Suprapubic skin (tissue), 3 donors: ENCODE measurements around the gene CCDC85A.

Source experiments
- POLR2A ChIP-seq, 2 donors: fragments of 450-650 bp; IDR thresholded peaks; one replicate each; pipeline ENCODE4 v1.6.1; 2017; ENCODE audit warnings: antibody characterized with exemption in 2 of 2, mild to moderate bottlenecking in 2 of 2, moderate library complexity in 2 of 2
- TF ChIP-seq, protein P1 (sequence below), 2 donors: fragments of 200-600 bp in 1 of 2; fragments of 450-650 bp in 1 of 2; sonication (generic) in 1 of 2; IDR thresholded peaks; one replicate each; pipeline ENCODE4 v1.5.1; 2016 to 2019; ENCODE audit warnings: antibody characterized with exemption in 2 of 2, mild to moderate bottlenecking in 1 of 2, moderate library complexity in 1 of 2

DNA sequence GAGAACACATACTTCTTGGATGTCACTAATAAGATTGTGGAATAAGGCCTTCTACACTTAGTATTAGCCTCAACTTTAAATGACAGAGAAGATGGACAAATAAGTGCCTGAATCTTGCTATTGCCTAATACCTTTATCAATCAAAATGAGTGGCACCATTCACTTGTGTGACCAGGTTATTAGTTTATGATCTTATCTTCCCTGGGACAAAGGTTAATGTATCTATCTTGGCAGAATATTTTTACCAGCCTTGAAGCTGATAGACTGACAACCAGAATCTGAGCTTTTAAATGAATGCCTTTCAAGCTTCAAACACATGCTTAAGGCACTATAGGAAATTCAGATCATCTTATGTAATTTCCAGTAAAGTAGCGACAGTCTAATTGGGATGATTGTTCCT is 202.9 kb downstream of the CCDC85A start:
- TF ChIP-seq, protein P1, sequence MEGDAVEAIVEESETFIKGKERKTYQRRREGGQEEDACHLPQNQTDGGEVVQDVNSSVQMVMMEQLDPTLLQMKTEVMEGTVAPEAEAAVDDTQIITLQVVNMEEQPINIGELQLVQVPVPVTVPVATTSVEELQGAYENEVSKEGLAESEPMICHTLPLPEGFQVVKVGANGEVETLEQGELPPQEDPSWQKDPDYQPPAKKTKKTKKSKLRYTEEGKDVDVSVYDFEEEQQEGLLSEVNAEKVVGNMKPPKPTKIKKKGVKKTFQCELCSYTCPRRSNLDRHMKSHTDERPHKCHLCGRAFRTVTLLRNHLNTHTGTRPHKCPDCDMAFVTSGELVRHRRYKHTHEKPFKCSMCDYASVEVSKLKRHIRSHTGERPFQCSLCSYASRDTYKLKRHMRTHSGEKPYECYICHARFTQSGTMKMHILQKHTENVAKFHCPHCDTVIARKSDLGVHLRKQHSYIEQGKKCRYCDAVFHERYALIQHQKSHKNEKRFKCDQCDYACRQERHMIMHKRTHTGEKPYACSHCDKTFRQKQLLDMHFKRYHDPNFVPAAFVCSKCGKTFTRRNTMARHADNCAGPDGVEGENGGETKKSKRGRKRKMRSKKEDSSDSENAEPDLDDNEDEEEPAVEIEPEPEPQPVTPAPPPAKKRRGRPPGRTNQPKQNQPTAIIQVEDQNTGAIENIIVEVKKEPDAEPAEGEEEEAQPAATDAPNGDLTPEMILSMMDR (IDR thresholded peaks at IDR 0.05): no peak
- no peak for TF ChIP-seq POLR2A (IDR thresholded peaks at IDR 0.05)
